A673 (cell line): ENCODE results near the gene CCSER1. TPM values are rescaled to one million over a fixed set of nuclear protein-coding genes. Genes with fewer than 3 reads are reported as not detected.

Experiments used
- BruUV-seq: library from RNA; stranded (reverse); fragments of 400-500 nt; replicated peaks from 2 replicates; lab custom pipeline; 2021; lab: Mats Ljungman, UMichigan
- CTCF ChIA-PET: fragments of 300-600 bp; sonication (Branson Sonifier 250); formaldehyde crosslinking; loops from one replicate; lab custom pipeline; 2022; ENCODE audit warnings: antibody characterized with exemption; lab: Charles Lee
- POLR2A ChIA-PET: fragments of 300-600 bp; sonication (Branson Sonifier 250); formaldehyde crosslinking; loops from one replicate; lab custom pipeline; 2022; ENCODE audit warnings: antibody characterized with exemption; ENCODE audit not compliant: low non-redundant PET; lab: Charles Lee
- DNase-seq: peaks from one replicate; pipeline ENCODE4 v3.0.0-alpha.2; 2015; ENCODE audit warnings: low spot score
- H3K27ac ChIP-seq: fragments of 200-600 bp; sonication (generic); 2 replicates; pipeline ENCODE4 v1.5.1; 2016; ENCODE audit warnings: mixed run types, low read depth, mild to moderate bottlenecking, mixed read lengths, antibody characterized with exemption, low read length; ENCODE audit not compliant: poor library complexity, severe bottlenecking
- H3K27me3 ChIP-seq: fragments of 200-600 bp; sonication (generic); replicated peaks from 2 replicates; pipeline ENCODE4 v1.6.1; 2017; ENCODE audit warnings: mixed run types, low read depth, mild to moderate bottlenecking, mixed read lengths, antibody characterized with exemption, low read length; ENCODE audit not compliant: insufficient read depth, poor library complexity
- H3K36me3 ChIP-seq: fragments of 200-600 bp; sonication (generic); 2 replicates; pipeline ENCODE4 v1.6.1; 2016; ENCODE audit warnings: mixed run types, mild to moderate bottlenecking, mixed read lengths, antibody characterized with exemption, low read length; ENCODE audit not compliant: insufficient read depth, poor library complexity, severe bottlenecking
- H3K4me1 ChIP-seq: fragments of 200-600 bp; sonication (generic); 2 replicates; pipeline ENCODE4 v1.6.1; 2017; ENCODE audit warnings: mixed run types, mild to moderate bottlenecking, mixed read lengths, antibody characterized with exemption, low read length; ENCODE audit not compliant: insufficient read depth, poor library complexity, severe bottlenecking
- H3K4me3 ChIP-seq: fragments of 200-600 bp; sonication (generic); 2 replicates; pipeline ENCODE4 v1.5.1; 2016; ENCODE audit warnings: low read depth, mixed run types, mild to moderate bottlenecking, mixed read lengths, low read length; ENCODE audit not compliant: poor library complexity, severe bottlenecking
- H3K9me3 ChIP-seq: fragments of 200-600 bp; sonication (generic); 2 replicates; pipeline ENCODE4 v1.6.1; 2016; ENCODE audit warnings: mixed run types, low read depth, mild to moderate bottlenecking, mixed read lengths, antibody characterized with exemption, low read length; ENCODE audit not compliant: poor library complexity, severe bottlenecking
- EZH2 ChIP-seq: fragments of 200-600 bp; sonication (generic); IDR thresholded peaks from 2 replicates; pipeline ENCODE4 v1.6.1; 2017; ENCODE audit warnings: borderline replicate concordance, low read depth, mild to moderate bottlenecking, mixed read lengths, antibody characterized with exemption, low read length; ENCODE audit not compliant: poor library complexity, severe bottlenecking
- intact Hi-C: fragments of 100-400 bp; cut with micrococcal nuclease; formaldehyde crosslinking; loops from one replicate; pipeline ENCODE4 v1.10.0; 2022; ENCODE audit not compliant: unreplicated experiment
- total RNA-seq: library from RNA; stranded (reverse); gene quantifications from 2 replicates; pipeline ENCODE4 v1.2.3, GENCODE V29; 2021
- TF ChIP-seq, protein P1 (sequence below): fragments of 300-800, 200-600 bp; sonication (generic); conservative IDR thresholded peaks from 2 replicates; pipeline ENCODE4 v1.5.1; 2017; ENCODE audit warnings: low read depth, mild to moderate bottlenecking, antibody characterized with exemption, low read length, moderate library complexity, mixed read lengths

The CCSER1 gene
- total RNA-seq, 1 experiment from 2014 or later = not detected

DNA sequence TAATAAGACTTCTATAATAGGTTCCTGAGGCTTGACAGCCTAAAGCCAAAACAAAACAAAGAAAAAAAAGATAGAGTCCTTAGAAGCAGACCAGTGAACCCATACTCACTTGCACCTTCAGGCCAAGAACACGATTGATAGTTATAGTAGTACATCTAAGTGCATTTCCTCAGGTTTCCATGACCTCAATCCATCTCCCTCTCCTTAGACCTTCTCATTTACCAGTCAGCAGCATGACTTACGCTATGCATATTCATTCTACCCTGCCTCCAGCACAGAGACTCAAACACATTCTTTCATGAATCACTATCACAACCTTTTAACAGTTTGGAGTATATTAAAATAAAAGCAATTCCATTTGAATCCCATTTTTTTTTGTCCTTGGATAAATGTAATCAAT lies 855.6 kb downstream of the CCSER1 start:
- no peaks in the 10 kb centered on the region for H3K36me3 ChIP-seq
- ChIA-PET CTCF (no interaction called here), POLR2A (no interaction called here)
- no peak for DNase-seq
- TF ChIP-seq EZH2 = no peak
- TF ChIP-seq, protein P1, sequence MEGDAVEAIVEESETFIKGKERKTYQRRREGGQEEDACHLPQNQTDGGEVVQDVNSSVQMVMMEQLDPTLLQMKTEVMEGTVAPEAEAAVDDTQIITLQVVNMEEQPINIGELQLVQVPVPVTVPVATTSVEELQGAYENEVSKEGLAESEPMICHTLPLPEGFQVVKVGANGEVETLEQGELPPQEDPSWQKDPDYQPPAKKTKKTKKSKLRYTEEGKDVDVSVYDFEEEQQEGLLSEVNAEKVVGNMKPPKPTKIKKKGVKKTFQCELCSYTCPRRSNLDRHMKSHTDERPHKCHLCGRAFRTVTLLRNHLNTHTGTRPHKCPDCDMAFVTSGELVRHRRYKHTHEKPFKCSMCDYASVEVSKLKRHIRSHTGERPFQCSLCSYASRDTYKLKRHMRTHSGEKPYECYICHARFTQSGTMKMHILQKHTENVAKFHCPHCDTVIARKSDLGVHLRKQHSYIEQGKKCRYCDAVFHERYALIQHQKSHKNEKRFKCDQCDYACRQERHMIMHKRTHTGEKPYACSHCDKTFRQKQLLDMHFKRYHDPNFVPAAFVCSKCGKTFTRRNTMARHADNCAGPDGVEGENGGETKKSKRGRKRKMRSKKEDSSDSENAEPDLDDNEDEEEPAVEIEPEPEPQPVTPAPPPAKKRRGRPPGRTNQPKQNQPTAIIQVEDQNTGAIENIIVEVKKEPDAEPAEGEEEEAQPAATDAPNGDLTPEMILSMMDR = no peak
- H3K4me3 ChIP-seq = no peak overlapping the region
- no peaks in the 10 kb centered on the region for H3K9me3 ChIP-seq
- intact Hi-C loops = no loop called here
- no peaks in the 10 kb centered on the region for H3K4me1 ChIP-seq
- no peak overlapping the region for H3K27ac ChIP-seq
- BruUV-seq = no TSS peak
- H3K27me3 ChIP-seq = no peaks in the 10 kb centered on the region

DNA sequence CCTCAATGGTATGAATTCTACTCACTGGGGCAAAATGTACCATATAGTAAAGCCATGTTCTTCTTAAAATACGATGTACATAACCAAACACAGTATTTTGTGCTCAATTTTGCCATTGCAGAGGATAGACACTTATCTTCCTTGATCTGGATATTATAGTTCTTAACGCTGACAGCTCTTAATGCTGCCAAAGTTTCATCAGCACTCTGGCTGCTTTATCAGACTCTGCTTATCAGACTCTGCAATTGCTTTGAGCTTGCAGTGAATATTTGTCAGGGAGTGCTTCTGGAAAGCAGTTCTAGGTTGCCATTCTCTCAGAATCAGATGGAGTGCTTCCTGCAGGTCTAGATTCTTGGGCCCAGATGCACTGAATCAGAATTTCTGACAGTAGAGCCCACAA lies 863.1 kb downstream of the CCSER1 start:
- BruUV-seq = no TSS peak
- Histone ChIP-seq H3K36me3 (no peaks in the 10 kb centered on the region), H3K27me3 (no peaks in the 10 kb centered on the region), H3K9me3 (no peaks in the 10 kb centered on the region), H3K4me3 (no peak overlapping the region), H3K4me1 (no peaks in the 10 kb centered on the region), H3K27ac (no peak overlapping the region)
- ChIA-PET CTCF (no interaction called here), POLR2A (no interaction called here)
- no peak for DNase-seq
- TF ChIP-seq EZH2 = no peak
- TF ChIP-seq, protein P1 = no peak
- intact Hi-C loops = no loop called here

DNA sequence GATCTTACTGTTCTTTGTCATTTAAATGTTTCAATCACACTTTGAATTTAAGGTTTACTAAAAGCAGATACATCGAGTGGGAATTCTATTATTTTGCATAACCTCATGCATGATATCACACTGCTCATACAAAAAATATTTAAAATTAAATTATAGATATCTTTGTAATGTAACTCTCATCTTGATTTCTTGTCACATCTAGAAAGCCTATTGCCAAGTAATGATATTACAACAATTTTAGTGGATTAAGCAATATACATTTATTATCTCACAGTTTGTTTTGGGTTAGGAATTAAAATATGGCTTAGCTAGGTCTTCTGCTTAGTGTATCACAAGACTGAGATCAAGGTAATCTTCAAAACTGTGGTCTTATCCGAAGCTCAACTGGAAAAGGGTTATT lies 865.0 kb downstream of the CCSER1 start:
- DNase-seq = no peak

More for the DNA sequence above, 865.0 kb downstream of the CCSER1 start:
- intact Hi-C loops = no loop called here
- no peaks in the 10 kb centered on the region for H3K9me3 ChIP-seq
- no TSS peak for BruUV-seq
- no peaks in the 10 kb centered on the region for H3K27me3 ChIP-seq
- H3K4me1 ChIP-seq = no peaks in the 10 kb centered on the region
- TF ChIP-seq, protein P1 = no peak
- no peak for TF ChIP-seq EZH2
- ChIA-PET CTCF (no interaction called here), POLR2A (no interaction called here)
- H3K27ac ChIP-seq = no peak overlapping the region
- H3K4me3 ChIP-seq = no peak overlapping the region
- H3K36me3 ChIP-seq = no peaks in the 10 kb centered on the region
